ENCODE data around the gene MSL2. TPM values are rescaled to one million over a fixed set of nuclear protein-coding genes. Genes with fewer than 3 reads are reported as not detected.
"Not testable (repeated sequence)": the region's sequence is repeated elsewhere in the genome, so short reads cannot be mapped to it uniquely, and the experiment has no call there.

The MSL2 gene
- total and polyA plus RNA-seq, 4 experiments from 2014 or later, result 36.3 to 103 (median 69.9) TPM

DNA sequence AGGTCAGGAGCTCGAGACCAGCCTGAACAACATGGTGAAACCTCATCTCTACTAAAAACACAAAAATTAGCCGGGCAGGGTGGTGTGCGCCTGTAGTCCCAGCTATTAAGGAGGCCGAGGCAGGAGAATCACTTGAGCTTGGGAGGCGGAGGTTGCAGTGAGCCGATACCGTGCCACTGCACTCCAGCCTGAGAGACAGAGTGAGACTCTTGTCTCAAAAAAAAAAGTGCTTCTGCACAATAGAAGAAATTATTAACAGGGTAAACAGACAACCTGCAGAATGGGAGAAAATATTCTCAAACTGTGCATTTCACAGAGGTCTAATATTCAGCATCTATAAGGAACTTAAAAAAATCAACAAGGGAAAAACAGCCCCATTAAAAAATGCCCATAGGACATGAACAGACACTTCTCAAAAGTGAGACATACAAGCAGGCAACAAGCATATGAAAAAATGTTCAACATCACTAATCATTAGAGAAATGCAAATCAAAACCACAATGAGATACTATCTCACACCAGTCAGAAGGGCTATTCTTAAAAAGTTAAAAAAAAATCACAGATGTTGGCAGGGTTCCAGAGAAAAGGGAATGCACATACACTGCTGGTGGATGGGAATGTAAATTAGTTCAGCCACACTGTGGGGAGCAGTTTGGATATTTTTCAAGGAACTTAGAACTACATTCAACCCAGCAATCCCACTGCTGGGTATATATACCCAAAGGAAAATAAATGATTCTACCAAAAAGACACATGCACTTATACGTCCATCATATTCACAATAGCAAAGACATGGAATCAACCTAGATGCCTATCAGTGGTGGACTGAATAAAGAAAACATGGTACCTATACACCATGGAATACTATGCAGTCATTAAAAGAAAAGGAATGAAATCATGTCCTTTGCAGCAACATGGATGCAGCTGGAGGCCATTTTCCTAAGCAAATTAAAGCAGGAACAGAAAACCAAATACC, 75.5 kb downstream of the MSL2 start:
- no peak overlapping the region for H3K4me3 ChIP-seq (ENCODE audit: low read length in 2 of 2)
- no peak overlapping the region for H3K27ac ChIP-seq (ENCODE audit: low read depth, low read length)
- ChIA-PET CTCF (ENCODE audit: partially characterized antibody) (no interaction called here), POLR2A (ENCODE audit: partially characterized antibody) (interaction anchor here (0.8 kb wide), 1 partner anchor 75 kb away, joined by 3 read pairs; the partner anchor contains the start of gene MSL2)
- no peaks in the 10 kb centered on the region for H3K36me3 ChIP-seq (ENCODE audit: insufficient read depth, low read length)
- no peak for DNase-seq
- H3K9me3 Mint-ChIP-seq, result peaks cover 0 to 14% (median 8%) of the 10 kb centered on the region in 8 donors
- H3K36me3 Mint-ChIP-seq, result peaks cover 2 to 6% of the 10 kb centered on the region in 2 donors
- H3K4me1 Mint-ChIP-seq, result no peaks in the 10 kb centered on the region
- H3K27ac Mint-ChIP-seq, result no peak overlapping the region
- H3K27me3 Mint-ChIP-seq, result peaks cover under 1 to 3% of the 10 kb centered on the region in 2 donors
- no peak overlapping the region for H3K4me3 Mint-ChIP-seq
- intact Hi-C loops (cut with micrococcal nuclease), result loop anchor here (5.0 kb wide), 1 partner anchor 37 kb away; no protein-coding TSS in a partner anchor
- no peaks in the 10 kb centered on the region for H3K4me1 ChIP-seq (ENCODE audit: insufficient read depth, low read length)
- no peaks in the 10 kb centered on the region for H3K9me3 ChIP-seq (ENCODE audit: control insufficient read depth in 1 of 2, low read length in 2 of 2)
- no peaks in the 10 kb centered on the region for H3K27me3 ChIP-seq (ENCODE audit: insufficient read depth, low read length)

DNA sequence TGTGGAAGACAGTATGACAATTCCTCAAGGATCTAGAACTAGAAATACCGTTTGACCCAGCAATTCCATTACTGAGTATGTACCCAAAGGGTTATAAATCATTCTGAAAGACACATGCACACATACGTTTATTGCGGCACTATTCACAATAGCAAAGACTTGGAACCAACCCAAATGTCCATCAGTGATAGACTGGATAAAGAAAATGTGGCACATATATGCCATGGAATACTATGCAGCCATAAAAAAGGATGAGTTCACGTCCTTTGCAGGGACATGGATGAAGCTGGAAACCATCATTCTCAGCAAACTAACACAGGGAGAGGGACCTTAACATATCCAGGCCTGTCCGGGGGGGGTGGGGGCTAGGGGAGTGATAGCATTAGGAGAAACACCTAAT, 76.4 kb downstream of the MSL2 start:
- H3K4me3 Mint-ChIP-seq; H3K4me1 ChIP-seq (ENCODE audit: insufficient read depth, low read length); DNase-seq; H3K4me3 ChIP-seq (ENCODE audit: low read length in 2 of 2); H3K27ac ChIP-seq (ENCODE audit: low read depth, low read length); H3K9me3 ChIP-seq (ENCODE audit: control insufficient read depth in 1 of 2, low read length in 2 of 2); CTCF ChIA-PET (ENCODE audit: partially characterized antibody); H3K27ac Mint-ChIP-seq; H3K36me3 Mint-ChIP-seq; H3K27me3 Mint-ChIP-seq; H3K27me3 ChIP-seq (ENCODE audit: insufficient read depth, low read length); H3K4me1 Mint-ChIP-seq; POLR2A ChIA-PET (ENCODE audit: partially characterized antibody); H3K36me3 ChIP-seq (ENCODE audit: insufficient read depth, low read length): not testable (repeated sequence)
- intact Hi-C loops (cut with micrococcal nuclease), result loop anchor here (5.0 kb wide), 1 partner anchor 38 kb away; no protein-coding TSS in a partner anchor
- H3K9me3 Mint-ChIP-seq, result peaks cover 0 to 14% (median 8%) of the 10 kb centered on the region in 8 donors

- POLR2A ChIA-PET (ENCODE audit: partially characterized antibody); H3K36me3 ChIP-seq (ENCODE audit: insufficient read depth, low read length); H3K9me3 ChIP-seq (ENCODE audit: control insufficient read depth in 1 of 2, low read length in 2 of 2); H3K27ac ChIP-seq (ENCODE audit: low read depth, low read length); H3K27me3 Mint-ChIP-seq; CTCF ChIA-PET (ENCODE audit: partially characterized antibody); H3K4me3 Mint-ChIP-seq; H3K27me3 ChIP-seq (ENCODE audit: insufficient read depth, low read length); H3K4me1 ChIP-seq (ENCODE audit: insufficient read depth, low read length); H3K4me3 ChIP-seq (ENCODE audit: low read length in 2 of 2); H3K27ac Mint-ChIP-seq; DNase-seq; H3K36me3 Mint-ChIP-seq; intact Hi-C loops (cut with micrococcal nuclease); H3K4me1 Mint-ChIP-seq: not testable (repeated sequence)
- H3K9me3 Mint-ChIP-seq, result peaks cover 0 to 14% (median 8%) of the 10 kb centered on the region in 8 donors
Observed at GRCh38 chr3:136119332-136119731, 76.8 kb downstream of the MSL2 start.

- no peak overlapping the region for H3K27ac Mint-ChIP-seq
- Histone ChIP-seq H3K9me3 (ENCODE audit: control insufficient read depth in 1 of 2, low read length in 2 of 2) (no peaks in the 10 kb centered on the region), H3K36me3 (ENCODE audit: insufficient read depth, low read length) (no peaks in the 10 kb centered on the region), H3K27ac (ENCODE audit: low read depth, low read length) (no peak overlapping the region), H3K27me3 (ENCODE audit: insufficient read depth, low read length) (no peaks in the 10 kb centered on the region), H3K4me1 (ENCODE audit: insufficient read depth, low read length) (no peaks in the 10 kb centered on the region), H3K4me3 (ENCODE audit: low read length in 2 of 2) (no peak overlapping the region)
- ChIA-PET POLR2A (ENCODE audit: partially characterized antibody) (no interaction called here), CTCF (ENCODE audit: partially characterized antibody) (no interaction called here)
- no peak for DNase-seq
- intact Hi-C loops (cut with micrococcal nuclease), result no loop called here
- H3K27me3 Mint-ChIP-seq, result peaks cover 2 to 3% of the 10 kb centered on the region in 2 donors
- peaks cover 0 to 14% (median 7%) of the 10 kb centered on the region in 8 donors for H3K9me3 Mint-ChIP-seq
- peaks cover 0 to 6% (median 2%) of the 10 kb centered on the region in 4 donors for H3K4me1 Mint-ChIP-seq
- H3K36me3 Mint-ChIP-seq, result peaks cover 4 to 10% of the 10 kb centered on the region in 2 donors
- H3K4me3 Mint-ChIP-seq, result no peak overlapping the region
Observed at GRCh38 chr3:136114421-136114820, 81.7 kb downstream of the MSL2 start.

- POLR2A ChIA-PET (ENCODE audit: partially characterized antibody), result no interaction called here
- H3K36me3 ChIP-seq (ENCODE audit: insufficient read depth, low read length), result no peaks in the 10 kb centered on the region
- no peaks in the 10 kb centered on the region for H3K9me3 Mint-ChIP-seq
Observed at GRCh38 chr3:136110481-136110880, 85.7 kb downstream of the MSL2 start.

GRCh38 chr3:136109499-136109898, 86.6 kb downstream of the MSL2 start:
- peaks cover 0 to 6% (median 2%) of the 10 kb centered on the region in 4 donors for H3K4me1 Mint-ChIP-seq
- Histone ChIP-seq H3K36me3 (ENCODE audit: insufficient read depth, low read length) (no peaks in the 10 kb centered on the region), H3K27ac (ENCODE audit: low read depth, low read length) (no peak overlapping the region), H3K9me3 (ENCODE audit: control insufficient read depth in 1 of 2, low read length in 2 of 2) (no peaks in the 10 kb centered on the region), H3K27me3 (ENCODE audit: insufficient read depth, low read length) (no peaks in the 10 kb centered on the region), H3K4me1 (ENCODE audit: insufficient read depth, low read length) (no peaks in the 10 kb centered on the region), H3K4me3 (ENCODE audit: low read length in 2 of 2) (no peak overlapping the region)
- ChIA-PET CTCF (ENCODE audit: partially characterized antibody) (no interaction called here), POLR2A (ENCODE audit: partially characterized antibody) (no interaction called here)
- intact Hi-C loops (cut with micrococcal nuclease), result no loop called here
- no peak for DNase-seq
- no peak overlapping the region for H3K27ac Mint-ChIP-seq
- H3K9me3 Mint-ChIP-seq, result no peaks in the 10 kb centered on the region
- H3K27me3 Mint-ChIP-seq, result no peaks in the 10 kb centered on the region
- no peak overlapping the region for H3K4me3 Mint-ChIP-seq
- H3K36me3 Mint-ChIP-seq, result peaks cover 3 to 20% of the 10 kb centered on the region in 2 donors

More at GRCh38 chr3:136110481-136110880, 85.7 kb downstream of the MSL2 start:
- Mint-ChIP-seq H3K27ac (peak overlapping the region in 1 of 7 donors; percentile 15), H3K4me3 (no peak overlapping the region), H3K4me1 (peaks cover 0 to 6% (median 2%) of the 10 kb centered on the region in 4 donors), H3K27me3 (no peaks in the 10 kb centered on the region), H3K36me3 (peaks cover 3 to 17% of the 10 kb centered on the region in 2 donors)
- intact Hi-C loops (cut with micrococcal nuclease), result no loop called here
- CTCF ChIA-PET (ENCODE audit: partially characterized antibody), result no interaction called here
- Histone ChIP-seq H3K9me3 (ENCODE audit: control insufficient read depth in 1 of 2, low read length in 2 of 2) (no peaks in the 10 kb centered on the region), H3K4me3 (ENCODE audit: low read length in 2 of 2) (no peak overlapping the region), H3K27me3 (ENCODE audit: insufficient read depth, low read length) (no peaks in the 10 kb centered on the region), H3K4me1 (ENCODE audit: insufficient read depth, low read length) (no peaks in the 10 kb centered on the region), H3K27ac (ENCODE audit: low read depth, low read length) (no peak overlapping the region)
- DNase-seq, result no peak

DNA sequence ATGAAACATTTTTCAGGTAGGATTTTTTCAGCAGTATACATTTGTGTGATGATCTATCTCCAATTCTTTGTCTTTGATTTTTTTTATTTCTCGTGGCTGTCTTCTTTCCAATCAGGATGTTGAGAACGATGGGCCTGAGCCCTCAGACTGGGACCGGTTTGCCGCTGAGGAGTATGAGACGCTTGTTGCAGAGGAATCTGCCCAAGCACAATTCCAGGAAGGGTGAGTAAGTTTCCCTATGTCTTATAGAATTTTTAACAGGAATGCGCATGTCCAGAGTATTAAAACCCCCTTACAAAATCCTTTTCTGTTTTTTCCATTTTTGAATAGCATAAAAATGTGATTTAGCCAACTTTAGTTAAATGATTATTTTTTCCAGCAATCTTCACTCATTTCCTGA, 90.0 kb downstream of the MSL2 start:
- no peak overlapping the region for H3K4me3 Mint-ChIP-seq
- DNase-seq, result no peak
- peaks cover 0 to 6% (median 2%) of the 10 kb centered on the region in 4 donors for H3K4me1 Mint-ChIP-seq
- intact Hi-C loops (cut with micrococcal nuclease), result no loop called here
- POLR2A ChIA-PET (ENCODE audit: partially characterized antibody), result no interaction called here
- no peaks in the 10 kb centered on the region for H3K9me3 ChIP-seq (ENCODE audit: control insufficient read depth in 1 of 2, low read length in 2 of 2)
- no peak overlapping the region for H3K4me3 ChIP-seq (ENCODE audit: low read length in 2 of 2)
- no peaks in the 10 kb centered on the region for H3K9me3 Mint-ChIP-seq
- no peaks in the 10 kb centered on the region for H3K4me1 ChIP-seq (ENCODE audit: insufficient read depth, low read length)
- H3K27me3 Mint-ChIP-seq, result no peaks in the 10 kb centered on the region
- H3K27ac Mint-ChIP-seq, result no peak overlapping the region
- H3K27me3 ChIP-seq (ENCODE audit: insufficient read depth, low read length), result no peaks in the 10 kb centered on the region
- H3K36me3 Mint-ChIP-seq, result peaks cover 1 to 20% of the 10 kb centered on the region in 2 donors
- CTCF ChIA-PET (ENCODE audit: partially characterized antibody), result interaction anchor here (0.7 kb wide), 1 partner anchor 1838 kb away, joined by 3 read pairs; no protein-coding TSS in a partner anchor
- H3K27ac ChIP-seq (ENCODE audit: low read depth, low read length), result no peak overlapping the region
- H3K36me3 ChIP-seq (ENCODE audit: insufficient read depth, low read length), result no peaks in the 10 kb centered on the region

All from CD4-positive, alpha-beta memory T cell (primary cell).